GM21381 (cell line): Measurements from ENCODE around the gene ING1.
A peak's percentile ranks its signal among the peaks of the same experiment; 100 is the strongest.
"Not testable (repeated sequence)": the region's sequence is repeated elsewhere in the genome, so short reads cannot be mapped to it uniquely, and the experiment has no call there.

Source experiments
- ATAC-seq: cut with Tn5 transposase; IDR thresholded peaks from one replicate; pipeline ENCODE4 v1.9.1; 2021; ENCODE audit warnings: mild to moderate bottlenecking, moderate library complexity; ENCODE audit not compliant: unreplicated experiment

ING1 gene

DNA sequence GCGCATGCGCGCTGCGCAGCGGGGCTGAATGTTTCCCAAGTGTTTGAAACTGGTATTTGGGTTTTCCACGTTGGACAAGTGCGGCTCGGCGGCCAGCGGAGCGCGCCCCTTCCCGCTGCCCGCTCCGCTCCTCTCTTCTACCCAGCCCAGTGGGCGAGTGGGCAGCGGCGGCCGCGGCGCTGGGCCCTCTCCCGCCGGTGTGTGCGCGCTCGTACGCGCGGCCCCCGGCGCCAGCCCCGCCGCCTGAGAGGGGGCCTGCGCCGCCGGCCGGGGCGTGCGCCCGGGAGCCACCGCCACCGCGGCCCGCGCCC, at the start of gene ING1:
Gene ING1, plus strand, starts transcription at position 59 of the 311 bp plus-strand sequence. CDS start 450 bp downstream, outside the sequence.
- ATAC-seq = no peak

DNA sequence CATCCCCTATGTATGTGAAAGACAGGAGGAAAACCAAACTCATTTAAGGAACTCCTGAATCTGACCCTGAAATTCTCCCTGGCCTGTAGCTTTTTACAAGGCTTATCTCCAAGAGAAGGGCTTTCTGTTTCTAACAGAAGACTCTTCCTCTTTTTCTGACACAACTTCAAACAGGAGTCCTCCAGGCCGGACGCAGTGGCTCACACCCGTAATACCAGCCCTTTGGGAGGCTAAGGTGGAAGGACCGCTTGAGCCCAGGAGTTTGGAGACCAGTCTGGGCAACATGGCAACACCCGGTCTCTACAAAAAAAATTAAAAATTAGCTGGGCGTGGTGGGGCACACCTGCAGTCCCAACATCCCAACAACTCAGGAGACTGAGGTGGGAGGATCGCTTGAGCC, 49.5 kb upstream of the ING1 start:
- no peak for ATAC-seq

DNA sequence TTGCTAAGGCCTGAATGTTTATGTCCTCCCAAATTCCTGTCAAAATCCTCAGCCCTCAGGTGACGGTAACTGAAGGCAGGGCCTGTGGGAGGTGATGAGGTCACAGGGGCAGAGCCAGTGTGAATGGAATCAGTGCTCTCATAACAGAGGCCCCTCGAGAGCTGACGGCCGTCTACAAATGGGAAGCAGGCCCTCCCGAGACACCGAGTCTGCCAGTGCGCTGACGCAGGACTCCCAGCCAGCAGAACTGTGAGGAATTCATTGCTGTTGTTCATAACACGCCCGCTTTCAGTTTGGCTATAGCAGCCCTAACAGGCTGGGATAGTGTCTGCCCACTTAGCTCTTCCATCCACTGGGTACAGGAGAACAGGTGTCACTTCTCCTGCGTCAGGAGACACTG, 48.8 kb upstream of the ING1 start:
- ATAC-seq = no peak

GRCh38 chr13:110665491-110666254, 47.8 kb upstream of the ING1 start:
- ATAC-seq = no peak

DNA sequence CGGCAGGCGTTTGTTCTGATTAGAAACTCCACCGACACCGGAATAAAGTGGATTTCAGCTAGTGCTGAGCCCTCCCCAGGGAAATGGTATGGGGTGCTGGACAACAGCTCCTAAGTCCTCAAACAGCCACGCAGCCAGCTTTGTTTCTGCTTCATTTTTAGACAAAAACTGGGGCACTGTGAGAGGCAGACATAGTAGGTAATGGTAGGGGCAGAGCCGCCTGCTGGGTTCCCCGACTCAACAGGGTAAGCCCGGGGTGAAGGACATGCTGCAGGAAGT, 47.3 kb upstream of the ING1 start:
- ATAC-seq = no peak

DNA sequence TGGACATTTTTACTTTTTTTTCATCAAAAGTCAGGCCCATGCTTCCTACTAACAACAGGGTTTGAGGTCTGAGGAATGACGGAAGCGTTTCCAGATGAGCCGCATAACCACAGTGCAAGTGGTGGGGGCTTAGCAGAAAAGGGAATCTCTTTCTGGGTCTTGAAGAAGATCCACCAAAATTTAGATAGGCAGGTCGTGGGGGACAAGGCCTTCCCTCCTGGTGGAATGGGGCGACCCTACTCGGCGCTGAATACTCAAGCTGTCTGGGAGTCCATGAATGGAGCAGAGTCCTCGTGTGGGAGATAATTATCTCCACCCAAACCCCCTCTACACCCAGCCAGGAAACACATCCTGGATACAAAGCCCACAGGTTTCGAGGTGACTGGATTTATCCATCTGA, 44.5 kb upstream of the ING1 start:
- ATAC-seq = no peak

DNA sequence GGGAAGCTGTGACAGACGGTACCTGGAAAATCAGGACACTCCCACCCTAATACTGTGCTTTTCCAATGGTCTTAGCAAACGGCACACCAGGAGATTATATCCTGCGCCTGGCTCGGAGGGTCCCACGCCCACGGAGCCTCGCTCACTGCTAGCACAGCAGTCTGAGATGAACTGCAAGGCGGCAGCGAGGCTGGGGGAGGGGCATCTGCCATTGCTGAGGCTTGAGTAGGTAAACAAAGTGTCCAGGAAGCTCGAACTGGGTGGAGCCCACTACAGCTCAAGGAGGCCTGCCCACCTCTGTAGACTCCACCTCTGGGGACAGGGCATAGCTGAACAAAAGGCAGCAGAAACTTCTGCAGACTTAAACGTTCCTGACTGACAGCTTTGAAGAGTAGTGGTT, 43.7 kb upstream of the ING1 start:
- not testable (repeated sequence) for ATAC-seq

DNA sequence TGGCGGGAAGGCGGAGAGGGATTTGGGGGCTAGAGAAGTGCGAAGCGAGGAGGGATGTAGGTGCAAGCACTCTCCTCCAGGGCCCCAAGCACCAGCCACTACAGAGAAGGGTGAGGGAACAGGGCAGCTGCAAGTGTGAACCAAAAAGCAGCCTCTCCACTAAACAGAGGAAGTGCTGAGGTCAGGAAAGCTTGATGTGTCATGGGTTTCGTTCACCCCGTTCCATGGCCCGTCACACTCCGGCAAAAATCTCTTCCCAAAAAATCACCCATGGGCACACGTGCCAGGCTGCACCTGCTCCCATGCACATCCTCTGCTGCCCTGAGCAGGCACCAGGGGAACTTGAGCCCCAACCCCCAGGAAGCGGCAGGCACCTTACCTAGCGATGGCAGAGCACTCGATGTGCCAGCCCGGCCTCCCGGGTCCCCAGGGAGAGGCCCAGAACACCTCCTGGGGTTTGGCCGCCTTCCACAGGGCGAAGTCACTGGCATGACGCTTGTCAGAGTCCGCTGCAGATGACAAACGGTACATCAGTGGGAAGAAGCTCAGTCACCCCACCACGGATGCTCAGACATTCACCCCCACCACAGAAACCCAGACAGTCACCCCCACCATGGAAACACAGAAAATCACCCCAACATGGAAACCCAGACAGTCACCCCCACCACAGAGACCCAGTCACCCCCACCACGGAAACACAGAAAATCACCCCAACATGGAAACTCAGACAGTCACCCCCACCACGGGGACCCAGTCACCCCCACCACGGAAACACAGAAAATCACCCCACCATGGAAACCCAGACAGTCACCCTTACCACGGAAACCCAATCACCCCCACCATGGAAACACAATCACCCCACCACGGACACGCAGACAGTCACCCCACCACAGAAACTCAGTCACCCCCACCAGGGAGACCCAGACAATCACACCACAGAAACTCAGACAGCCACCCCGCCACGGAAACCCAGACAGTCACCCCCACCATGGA, 36.6 kb upstream of the ING1 start:
- ATAC-seq = peak; percentile 66

DNA sequence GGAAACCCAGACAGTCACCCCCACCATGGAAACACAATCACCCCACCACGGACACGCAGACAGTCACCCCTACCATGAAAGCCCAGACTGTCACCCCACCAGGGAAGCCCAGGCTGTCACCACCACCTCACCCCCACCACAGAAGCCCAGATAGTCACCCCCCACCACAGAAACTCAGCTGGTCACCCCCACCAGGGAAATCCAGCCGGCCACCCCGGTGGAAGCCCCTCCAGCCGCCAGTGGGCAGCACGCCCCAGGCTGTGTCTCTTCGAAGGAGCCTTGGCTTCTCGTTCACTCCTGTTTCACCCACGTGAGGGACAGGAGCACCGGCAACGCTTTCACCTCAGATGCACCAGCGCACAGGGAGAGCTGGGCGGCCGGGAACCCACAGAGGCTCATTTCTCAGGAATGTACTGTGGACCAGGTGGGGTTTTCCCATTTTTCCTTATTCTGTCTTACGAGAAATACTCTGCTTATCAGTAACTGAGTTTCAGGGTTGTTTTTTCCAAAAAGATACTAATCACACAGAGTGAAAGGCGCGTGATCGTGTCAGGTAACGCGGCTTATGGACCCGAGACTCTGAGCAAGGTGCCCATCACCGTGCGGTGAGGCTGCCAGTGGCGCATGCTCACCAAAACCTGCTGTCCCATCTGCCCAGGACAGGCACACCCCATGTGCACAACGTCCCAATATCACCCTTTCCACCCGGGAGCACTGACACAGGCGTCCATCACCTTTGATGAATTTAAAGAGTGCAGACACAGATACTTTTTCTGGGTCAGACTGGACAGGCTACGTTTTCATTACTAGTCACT, 35.6 kb upstream of the ING1 start:
- no peak for ATAC-seq

DNA sequence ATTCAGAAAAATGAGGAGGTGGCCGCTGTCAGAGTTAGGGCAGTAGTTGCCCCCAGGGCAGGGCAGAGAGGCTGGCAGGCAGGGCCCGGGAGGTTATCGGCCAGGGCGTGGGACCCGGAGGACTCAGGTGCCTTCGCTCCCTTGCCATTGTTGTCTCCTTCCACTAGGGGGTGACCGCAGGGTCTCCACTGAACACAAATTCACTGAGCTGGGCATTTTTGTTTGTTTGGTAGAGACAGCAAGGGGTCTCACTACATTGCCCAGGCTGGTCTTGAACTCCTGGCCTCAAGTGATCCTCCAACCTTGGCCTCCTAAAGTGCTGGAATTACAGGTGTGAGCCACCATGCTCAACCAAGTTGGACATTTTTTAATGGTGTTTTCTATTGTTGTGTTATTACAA, 32.6 kb upstream of the ING1 start:
- no peak for ATAC-seq

- ATAC-seq = no peak
Measured at GRCh38 chr13:110681868-110682550, 31.5 kb upstream of the ING1 start.

- no peak for ATAC-seq
Measured at GRCh38 chr13:110682746-110683145, 30.8 kb upstream of the ING1 start.

- no peak for ATAC-seq
Measured at GRCh38 chr13:110683203-110683883, 30.2 kb upstream of the ING1 start.

DNA sequence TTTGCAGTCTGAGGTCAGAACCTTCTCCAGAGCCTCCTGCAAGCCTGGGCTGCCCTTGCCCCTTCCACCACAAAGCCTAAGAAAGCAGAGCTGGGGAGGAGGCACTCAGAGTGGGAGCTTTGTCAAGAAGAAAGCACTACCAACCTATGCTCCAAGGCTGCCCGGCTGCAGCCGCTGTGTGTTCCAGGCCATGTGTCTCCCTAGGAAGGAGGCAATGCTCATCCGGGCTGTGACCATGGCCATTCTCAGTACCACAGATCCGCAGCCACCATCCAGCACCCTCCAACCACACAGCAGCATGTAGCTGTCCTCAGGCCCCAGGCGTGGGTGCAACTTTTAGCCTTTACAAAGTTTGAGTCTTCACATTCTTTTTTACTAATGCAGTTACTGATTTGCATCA, 29.6 kb upstream of the ING1 start:
- ATAC-seq = no peak

DNA sequence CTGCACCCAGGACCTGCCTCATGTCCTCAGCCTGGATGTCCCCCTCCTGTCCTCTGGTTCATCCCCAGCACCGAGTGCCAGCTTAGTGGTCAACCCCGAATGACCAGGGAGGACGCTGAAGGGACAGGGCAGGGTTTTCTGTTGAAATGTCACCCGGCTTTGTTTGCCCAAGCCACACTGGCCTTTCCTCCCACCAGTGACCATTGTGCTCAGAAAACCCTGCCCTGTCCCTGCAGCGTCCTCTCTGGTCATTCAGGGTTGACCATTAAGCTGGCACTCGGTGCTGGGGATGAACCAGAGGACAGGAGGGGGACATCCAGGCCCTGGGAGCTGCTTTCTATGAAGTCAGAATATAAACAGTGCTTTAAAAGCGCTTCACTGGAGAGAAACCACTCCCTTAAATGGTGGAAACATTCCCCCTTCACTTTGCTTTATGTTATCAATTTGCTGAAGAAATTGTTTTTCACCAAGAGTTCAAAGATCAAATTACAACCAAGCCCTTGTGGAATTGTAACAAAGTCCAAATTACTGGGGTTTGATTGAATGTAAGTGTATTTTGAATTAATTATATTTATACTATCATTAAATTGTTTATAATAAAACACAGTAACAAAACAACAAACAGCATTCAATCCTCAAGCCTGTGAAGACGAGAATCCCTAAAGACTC, 29.0 kb upstream of the ING1 start:
- ATAC-seq = no peak

DNA sequence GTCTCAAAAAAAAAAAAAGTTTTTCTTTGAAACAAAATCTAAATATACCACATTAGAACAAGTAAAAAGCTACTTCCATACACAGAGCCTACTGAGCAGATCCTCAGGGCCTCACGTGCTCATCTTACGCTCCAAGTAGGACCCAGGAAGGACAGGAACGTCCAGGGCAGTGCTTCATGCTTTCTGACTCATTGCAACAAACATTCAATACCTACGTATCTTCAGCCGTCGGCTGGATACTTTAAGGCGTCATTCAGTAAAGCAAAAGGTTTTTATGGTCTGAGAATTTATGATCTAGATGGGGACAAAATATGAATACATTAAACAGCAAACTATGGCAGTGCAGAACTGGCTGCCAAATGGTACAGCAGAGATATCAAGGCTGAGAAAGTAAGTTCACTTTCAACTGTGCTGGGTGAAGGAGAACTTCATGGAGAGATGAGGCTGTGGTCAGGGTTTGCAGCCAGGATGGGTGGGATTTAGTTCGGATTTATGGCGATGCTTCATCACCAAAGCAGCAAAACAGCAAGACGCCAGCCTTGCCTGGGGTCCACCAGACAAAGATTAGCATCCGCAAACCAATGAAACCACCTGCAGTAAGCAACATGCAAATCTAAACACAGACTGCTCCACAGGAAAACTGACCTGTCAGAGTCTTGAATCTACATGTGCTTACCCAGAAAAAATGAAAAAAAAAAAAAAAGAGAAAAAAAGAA, 28.0 kb upstream of the ING1 start:
- no peak for ATAC-seq

DNA sequence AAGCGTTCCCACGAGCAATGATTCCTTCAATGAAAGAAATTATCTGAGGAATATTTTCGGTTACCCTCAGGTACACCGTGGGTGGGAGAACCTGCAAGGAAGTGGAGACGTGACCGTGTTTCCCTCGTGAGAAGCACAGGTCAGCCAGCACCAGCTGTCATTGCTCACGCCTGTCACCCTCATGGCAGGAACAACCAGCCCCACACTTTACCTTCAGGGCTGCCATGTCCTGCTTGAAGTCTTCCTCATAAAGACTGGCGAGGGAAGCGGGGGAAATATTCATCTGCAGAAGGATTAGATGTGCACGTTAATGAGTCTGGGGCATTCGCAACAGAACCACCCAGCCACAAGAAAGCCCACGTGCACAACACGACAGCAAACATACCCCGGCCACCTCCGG, 25.8 kb upstream of the ING1 start:
- ATAC-seq = no peak

DNA sequence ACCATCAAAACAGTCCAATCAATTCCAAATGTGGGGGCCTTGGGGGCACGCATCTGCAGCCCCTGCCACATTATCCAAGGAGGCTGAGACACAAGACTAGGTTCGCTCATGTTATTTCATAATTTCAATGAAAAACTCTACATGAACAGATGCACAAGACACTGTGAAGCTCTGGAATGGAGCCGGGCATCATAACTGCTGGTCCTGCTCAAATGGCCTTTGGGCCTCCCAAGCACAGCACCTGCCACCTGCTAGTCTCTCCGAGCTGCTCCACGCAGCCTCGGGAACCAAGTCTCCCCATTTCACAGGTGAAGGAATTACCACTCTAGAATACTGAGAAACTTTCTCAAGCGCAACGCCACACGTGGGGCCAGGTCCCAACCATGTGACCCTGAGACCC, 24.5 kb upstream of the ING1 start:
- ATAC-seq = no peak

DNA sequence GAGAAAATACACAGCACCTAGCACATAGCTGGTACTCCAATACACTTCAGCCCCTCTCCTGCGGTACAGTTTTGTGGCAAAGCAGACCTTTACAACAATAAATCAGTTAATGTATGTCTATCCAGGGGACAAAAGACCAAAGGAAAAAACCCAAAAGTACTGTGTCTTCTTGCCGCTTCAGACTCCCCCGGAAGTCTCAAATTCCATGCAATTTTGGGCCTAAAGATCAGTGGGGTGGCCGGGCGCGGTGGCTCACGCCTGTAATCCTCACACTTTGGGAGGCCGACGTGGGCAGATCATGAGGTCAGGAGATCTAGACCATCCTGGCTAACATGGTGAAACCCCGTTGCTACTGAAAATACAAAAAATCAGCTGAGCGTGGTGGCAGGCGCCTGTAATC, 23.8 kb upstream of the ING1 start:
- no peak for ATAC-seq
